Measurements from ENCODE around the gene RAB3C. TPM values are rescaled to one million over a fixed set of nuclear protein-coding genes. Genes with fewer than 3 reads are reported as not detected.

The RAB3C gene
- total RNA-seq, 1 donor from 2014 or later: 16.1 TPM

DNA sequence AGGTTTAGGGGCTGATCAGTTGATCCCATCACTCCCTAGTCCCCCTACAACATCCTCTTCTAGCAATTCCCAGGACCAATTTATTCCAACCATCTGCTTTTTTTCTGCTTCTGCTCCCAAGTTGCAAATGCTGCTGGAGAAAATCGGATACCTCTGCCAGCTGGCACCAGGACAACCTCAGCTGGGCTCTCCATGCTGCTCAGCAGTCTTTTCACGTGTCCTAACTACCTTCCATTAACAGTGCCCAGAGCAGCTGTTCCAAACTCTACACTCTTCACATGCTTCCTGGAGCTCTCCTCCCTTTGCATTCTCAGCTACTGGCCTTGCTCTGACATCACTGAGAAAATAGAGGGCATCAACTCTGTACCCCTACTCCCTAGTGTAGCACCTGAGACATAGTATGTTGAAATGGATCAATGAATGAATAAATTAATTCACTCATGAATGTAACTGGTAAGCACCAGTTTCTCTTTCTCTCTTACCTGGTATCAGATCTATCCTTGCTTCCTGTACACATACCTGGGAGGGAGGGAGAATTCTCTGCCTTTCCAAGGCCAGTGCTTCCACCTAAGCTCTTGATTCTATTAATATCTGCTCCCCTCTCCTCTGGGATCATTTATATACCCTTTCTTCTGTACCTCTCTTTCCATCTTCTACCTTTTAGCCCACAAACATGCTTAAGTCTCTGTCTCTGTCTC lies 191.0 kb downstream of the RAB3C start:
- Mint-ChIP-seq H3K4me1 (ENCODE audit: unreplicated experiment) (peaks cover 6% of the 10 kb centered on the region), H3K4me3 (ENCODE audit: unreplicated experiment) (no peak overlapping the region), H3K36me3 (ENCODE audit: low read depth, unreplicated experiment) (no peaks in the 10 kb centered on the region), H3K27me3 (ENCODE audit: unreplicated experiment) (peaks cover 4% of the 10 kb centered on the region), H3K27ac (ENCODE audit: unreplicated experiment) (no peak overlapping the region), H3K9me3 (ENCODE audit: unreplicated experiment) (no peaks in the 10 kb centered on the region)
- no peak for DNase-seq (ENCODE audit: low spot score)
- TF ChIP-seq, protein P1, sequence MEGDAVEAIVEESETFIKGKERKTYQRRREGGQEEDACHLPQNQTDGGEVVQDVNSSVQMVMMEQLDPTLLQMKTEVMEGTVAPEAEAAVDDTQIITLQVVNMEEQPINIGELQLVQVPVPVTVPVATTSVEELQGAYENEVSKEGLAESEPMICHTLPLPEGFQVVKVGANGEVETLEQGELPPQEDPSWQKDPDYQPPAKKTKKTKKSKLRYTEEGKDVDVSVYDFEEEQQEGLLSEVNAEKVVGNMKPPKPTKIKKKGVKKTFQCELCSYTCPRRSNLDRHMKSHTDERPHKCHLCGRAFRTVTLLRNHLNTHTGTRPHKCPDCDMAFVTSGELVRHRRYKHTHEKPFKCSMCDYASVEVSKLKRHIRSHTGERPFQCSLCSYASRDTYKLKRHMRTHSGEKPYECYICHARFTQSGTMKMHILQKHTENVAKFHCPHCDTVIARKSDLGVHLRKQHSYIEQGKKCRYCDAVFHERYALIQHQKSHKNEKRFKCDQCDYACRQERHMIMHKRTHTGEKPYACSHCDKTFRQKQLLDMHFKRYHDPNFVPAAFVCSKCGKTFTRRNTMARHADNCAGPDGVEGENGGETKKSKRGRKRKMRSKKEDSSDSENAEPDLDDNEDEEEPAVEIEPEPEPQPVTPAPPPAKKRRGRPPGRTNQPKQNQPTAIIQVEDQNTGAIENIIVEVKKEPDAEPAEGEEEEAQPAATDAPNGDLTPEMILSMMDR (IDR thresholded peaks at IDR 0.05; ENCODE audit: unreplicated experiment): no peak

DNA sequence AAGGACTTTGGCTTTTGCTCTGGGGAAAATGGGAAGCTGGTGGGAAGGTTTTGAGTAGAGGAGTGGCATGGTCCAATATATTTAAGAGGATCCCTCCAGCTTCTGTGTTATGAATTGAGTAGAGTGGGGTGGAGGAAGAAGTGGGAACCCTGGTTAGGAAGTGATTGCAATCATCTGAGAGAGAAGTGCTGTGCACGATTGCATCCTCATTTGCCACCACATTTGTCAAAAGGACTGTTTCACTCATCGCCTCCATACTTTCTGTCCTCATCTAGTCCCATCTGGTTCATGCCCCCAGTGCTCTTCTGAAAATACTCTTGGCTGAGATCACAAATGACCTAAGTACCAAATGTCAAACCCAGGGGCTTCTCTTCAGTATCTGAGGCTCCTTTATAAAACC lies 192.1 kb downstream of the RAB3C start:
- Mint-ChIP-seq H3K9me3 (ENCODE audit: unreplicated experiment) (no peaks in the 10 kb centered on the region), H3K4me1 (ENCODE audit: unreplicated experiment) (peaks cover 6% of the 10 kb centered on the region), H3K4me3 (ENCODE audit: unreplicated experiment) (no peak overlapping the region), H3K27me3 (ENCODE audit: unreplicated experiment) (peaks cover 4% of the 10 kb centered on the region), H3K36me3 (ENCODE audit: low read depth, unreplicated experiment) (no peaks in the 10 kb centered on the region), H3K27ac (ENCODE audit: unreplicated experiment) (no peak overlapping the region)
- no peak for DNase-seq (ENCODE audit: low spot score)
- TF ChIP-seq, protein P1 (IDR thresholded peaks at IDR 0.05; ENCODE audit: unreplicated experiment): no peak

DNA sequence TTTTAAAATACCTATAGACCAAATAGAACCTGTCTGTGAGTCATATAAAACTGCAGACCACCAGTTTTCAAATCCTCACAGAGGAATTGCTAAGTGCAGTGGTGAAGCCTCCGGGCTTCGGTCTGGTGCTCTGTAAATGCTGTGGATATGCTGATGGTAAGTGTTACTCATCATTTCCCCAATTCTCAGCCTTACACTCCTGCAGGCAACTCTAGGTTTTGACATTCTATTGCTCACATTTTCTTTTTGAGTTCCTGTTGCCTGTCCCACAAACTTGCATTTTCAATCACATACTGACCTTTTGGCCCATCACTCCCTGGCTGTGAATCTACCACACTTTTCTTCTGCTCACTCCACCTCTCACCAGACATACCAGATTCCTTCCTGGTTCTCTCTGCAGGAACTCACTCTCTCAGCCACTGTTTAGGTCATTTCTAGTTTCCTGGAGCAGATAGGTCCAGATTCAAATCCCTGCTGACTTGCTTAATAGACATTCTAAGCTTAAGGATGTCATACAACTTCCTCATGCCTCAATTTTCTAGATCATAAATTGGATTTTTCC lies 192.9 kb downstream of the RAB3C start:
- no peak for DNase-seq (ENCODE audit: low spot score)
- TF ChIP-seq, protein P1 (IDR thresholded peaks at IDR 0.05; ENCODE audit: unreplicated experiment): no peak
- Mint-ChIP-seq H3K36me3 (ENCODE audit: low read depth, unreplicated experiment) (no peaks in the 10 kb centered on the region), H3K27me3 (ENCODE audit: unreplicated experiment) (peaks cover 4% of the 10 kb centered on the region), H3K27ac (ENCODE audit: unreplicated experiment) (no peak overlapping the region), H3K4me3 (ENCODE audit: unreplicated experiment) (no peak overlapping the region), H3K4me1 (ENCODE audit: unreplicated experiment) (peaks cover 6% of the 10 kb centered on the region), H3K9me3 (ENCODE audit: unreplicated experiment) (no peaks in the 10 kb centered on the region)

DNA sequence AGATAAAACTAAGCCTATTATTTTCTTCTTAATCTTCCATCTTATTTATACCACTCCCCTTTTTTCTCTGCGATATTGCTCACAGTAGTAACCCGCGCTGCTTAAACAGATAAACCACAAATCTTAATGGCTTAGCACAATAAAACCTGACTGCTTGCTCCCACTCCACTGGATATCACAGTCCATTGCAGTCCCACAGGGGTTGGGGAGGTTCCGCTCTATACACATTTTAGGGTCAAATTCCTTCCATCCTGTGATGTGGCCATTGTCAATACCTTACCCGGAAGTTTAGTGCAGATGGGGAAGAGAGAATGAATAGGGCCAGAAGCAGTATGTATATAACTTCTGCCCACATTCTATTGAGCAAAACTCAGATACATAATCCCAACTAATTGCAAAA lies 193.7 kb downstream of the RAB3C start:
- Mint-ChIP-seq H3K27me3 (ENCODE audit: unreplicated experiment) (peaks cover 4% of the 10 kb centered on the region), H3K4me3 (ENCODE audit: unreplicated experiment) (no peak overlapping the region)

DNA sequence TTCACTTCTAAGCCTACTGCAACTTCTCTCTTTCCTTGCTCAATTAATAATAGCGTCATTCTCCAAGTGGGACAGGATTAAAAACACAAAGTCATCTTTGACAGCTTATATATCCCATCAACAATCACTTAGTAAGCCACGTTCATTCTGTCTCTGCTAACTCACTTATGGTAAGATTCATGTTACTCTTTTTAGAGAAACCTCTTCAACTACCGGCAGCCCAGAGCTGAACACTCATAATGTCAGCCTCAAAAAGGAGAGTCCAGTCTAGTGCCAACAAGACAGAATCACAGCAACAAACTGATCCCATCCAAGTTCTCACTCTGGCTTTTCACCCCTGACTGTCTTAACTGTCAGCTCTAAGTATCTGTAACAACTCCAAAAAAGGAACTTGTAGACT lies 196.0 kb downstream of the RAB3C start:
- no peaks in the 10 kb centered on the region for H3K36me3 Mint-ChIP-seq (ENCODE audit: low read depth, unreplicated experiment)
- H3K27me3 Mint-ChIP-seq (ENCODE audit: unreplicated experiment): peaks cover 3% of the 10 kb centered on the region
- H3K27ac Mint-ChIP-seq (ENCODE audit: unreplicated experiment): no peak overlapping the region
- TF ChIP-seq, protein P1 (IDR thresholded peaks at IDR 0.05; ENCODE audit: unreplicated experiment): no peak
- H3K4me3 Mint-ChIP-seq (ENCODE audit: unreplicated experiment): no peak overlapping the region
- DNase-seq (ENCODE audit: low spot score): no peak
- no peaks in the 10 kb centered on the region for H3K9me3 Mint-ChIP-seq (ENCODE audit: unreplicated experiment)
- H3K4me1 Mint-ChIP-seq (ENCODE audit: unreplicated experiment): peaks cover 8% of the 10 kb centered on the region

More for the DNA sequence above, 193.7 kb downstream of the RAB3C start:
- H3K4me1 Mint-ChIP-seq (ENCODE audit: unreplicated experiment): peaks cover 6% of the 10 kb centered on the region
- H3K9me3 Mint-ChIP-seq (ENCODE audit: unreplicated experiment): no peaks in the 10 kb centered on the region
- no peak overlapping the region for H3K27ac Mint-ChIP-seq (ENCODE audit: unreplicated experiment)
- TF ChIP-seq, protein P1 (IDR thresholded peaks at IDR 0.05; ENCODE audit: unreplicated experiment): no peak
- no peaks in the 10 kb centered on the region for H3K36me3 Mint-ChIP-seq (ENCODE audit: low read depth, unreplicated experiment)
- DNase-seq (ENCODE audit: low spot score): no peak
